ENCODE measurements around the gene CASP3. TPM values are rescaled to one million over a fixed set of nuclear protein-coding genes. Genes with fewer than 3 reads are reported as not detected.

The CASP3 gene
- total RNA-seq, 4 donors from 2014 or later: 10.6 to 47.0 (median 17.6) TPM

- Histone ChIP-seq H3K4me1 (no peaks in the 10 kb centered on the region), H3K4me3 (no peak overlapping the region), H3K27ac (no peak overlapping the region), H3K27me3 (no peaks in the 10 kb centered on the region), H3K9me3 (no peaks in the 10 kb centered on the region), H3K36me3 (no peaks in the 10 kb centered on the region)
- intact Hi-C loops (cut with DNase I; ENCODE audit: low total_unique reads): no loop called here
- TF ChIP-seq POLR2A (IDR thresholded peaks at IDR 0.05) (no peak), CTCF (IDR thresholded peaks at IDR 0.05) (no peak)
- DNase-seq: no peak
These were observed 43.8 kb upstream of the CASP3 start for GRCh38 chr4:184693056-184693455.

DNA sequence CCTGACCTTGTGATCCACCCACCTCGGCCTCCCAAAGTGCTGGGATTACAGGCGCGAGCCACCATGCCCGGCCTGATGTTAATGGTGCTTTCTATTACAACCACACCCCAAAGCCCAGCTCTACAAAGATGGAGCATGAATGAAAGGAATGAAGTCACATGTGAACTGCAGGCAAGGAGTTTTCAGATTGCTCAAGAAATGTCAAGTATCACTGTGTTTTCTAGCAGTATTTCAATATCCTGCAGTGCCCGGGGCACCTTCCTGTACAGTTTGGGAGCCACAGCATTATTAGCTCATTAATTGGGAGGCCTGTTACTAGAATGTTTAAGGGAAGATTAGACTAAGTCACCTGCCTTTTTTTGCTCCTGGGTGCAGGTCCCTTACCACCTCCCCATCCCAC, 40.4 kb upstream of the CASP3 start:
- DNase-seq: no peak
- Histone ChIP-seq H3K27me3 (no peaks in the 10 kb centered on the region), H3K4me1 (no peaks in the 10 kb centered on the region), H3K9me3 (no peaks in the 10 kb centered on the region), H3K27ac (no peak overlapping the region), H3K4me3 (no peak overlapping the region), H3K36me3 (no peaks in the 10 kb centered on the region)
- intact Hi-C loops (cut with DNase I; ENCODE audit: low total_unique reads): no loop called here
- no peak for TF ChIP-seq POLR2A (IDR thresholded peaks at IDR 0.05)
- TF ChIP-seq CTCF (IDR thresholded peaks at IDR 0.05): no peak

GRCh38 chr4:184688447-184688846, 39.2 kb upstream of the CASP3 start:
- no peak overlapping the region for H3K27ac ChIP-seq

DNA sequence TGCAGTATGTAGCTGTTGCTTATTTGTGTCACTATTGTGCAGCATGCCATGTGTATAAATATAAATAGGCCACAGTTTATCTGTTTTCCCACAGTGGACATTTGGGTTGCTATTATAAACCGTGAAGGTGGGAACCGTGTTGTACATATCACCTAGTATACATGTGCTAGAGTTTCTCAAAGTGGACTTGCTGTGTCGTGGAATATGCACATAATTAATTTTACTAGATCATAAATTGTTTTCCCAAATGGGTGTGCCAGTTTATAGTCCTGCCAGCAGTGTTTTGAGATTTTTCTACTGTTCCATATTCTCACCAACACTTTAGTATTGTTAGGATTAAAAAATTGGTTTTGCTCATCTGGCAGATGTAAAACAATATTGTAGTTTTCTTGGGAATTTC, 38.8 kb upstream of the CASP3 start:
- intact Hi-C loops (cut with DNase I; ENCODE audit: low total_unique reads): no loop called here
- no peak overlapping the region for H3K4me3 ChIP-seq
- DNase-seq: no peak
- H3K36me3 ChIP-seq: no peaks in the 10 kb centered on the region
- no peaks in the 10 kb centered on the region for H3K9me3 ChIP-seq
- no peaks in the 10 kb centered on the region for H3K27me3 ChIP-seq
- no peak overlapping the region for H3K27ac ChIP-seq
- TF ChIP-seq POLR2A (IDR thresholded peaks at IDR 0.05): no peak
- TF ChIP-seq CTCF (IDR thresholded peaks at IDR 0.05): no peak
- H3K4me1 ChIP-seq: no peaks in the 10 kb centered on the region

More at GRCh38 chr4:184688447-184688846, 39.2 kb upstream of the CASP3 start:
- H3K27me3 ChIP-seq: no peaks in the 10 kb centered on the region
- no peak for DNase-seq
- H3K36me3 ChIP-seq: no peaks in the 10 kb centered on the region
- intact Hi-C loops (cut with DNase I; ENCODE audit: low total_unique reads): no loop called here
- TF ChIP-seq POLR2A (IDR thresholded peaks at IDR 0.05): no peak
- TF ChIP-seq CTCF (IDR thresholded peaks at IDR 0.05): no peak
- no peaks in the 10 kb centered on the region for H3K4me1 ChIP-seq
- H3K4me3 ChIP-seq: no peak overlapping the region
- H3K9me3 ChIP-seq: no peaks in the 10 kb centered on the region

- no peaks in the 10 kb centered on the region for H3K9me3 ChIP-seq
- H3K4me1 ChIP-seq: no peaks in the 10 kb centered on the region
- no peak overlapping the region for H3K27ac ChIP-seq
- no peaks in the 10 kb centered on the region for H3K27me3 ChIP-seq
- H3K36me3 ChIP-seq: no peaks in the 10 kb centered on the region
- no peak for TF ChIP-seq CTCF (IDR thresholded peaks at IDR 0.05)
- no peak for TF ChIP-seq POLR2A (IDR thresholded peaks at IDR 0.05)
- no peak overlapping the region for H3K4me3 ChIP-seq
- intact Hi-C loops (cut with DNase I; ENCODE audit: low total_unique reads): no loop called here
- DNase-seq: no peak
These were observed 35.4 kb upstream of the CASP3 start for GRCh38 chr4:184684491-184685189.
